Measurements from ENCODE around the gene PPIP5K1.

Gene PPIP5K1

DNA sequence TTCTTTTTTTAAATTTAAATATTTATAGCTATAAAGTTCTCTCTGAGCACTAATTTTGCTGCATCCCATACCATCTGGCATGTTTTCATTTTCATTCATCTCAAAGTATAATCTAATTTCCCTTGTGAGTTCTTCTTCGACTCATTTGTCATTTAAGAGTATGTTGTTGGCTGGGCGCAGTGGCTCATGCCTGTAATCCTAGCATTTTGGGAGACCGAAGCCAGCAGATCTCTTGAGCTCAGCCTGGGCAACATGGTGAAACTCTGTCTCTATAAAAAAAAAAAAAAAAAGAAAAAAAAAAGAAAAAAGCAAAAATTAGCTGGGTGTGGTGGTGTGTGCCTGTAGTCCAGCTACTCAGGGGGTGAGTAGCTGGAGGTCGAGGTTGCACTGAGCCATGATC, 37.8 kb downstream of the PPIP5K1 start:
- TF ChIP-seq YY1 (IDR thresholded peaks at IDR 0.05; ENCODE audit: low read depth) (no peak), TAF1 (IDR thresholded peaks at IDR 0.05; ENCODE audit: low read depth) (no peak), CREB1 (IDR thresholded peaks at IDR 0.05; ENCODE audit: low read depth) (no peak), TCF12 (IDR thresholded peaks at IDR 0.05; ENCODE audit: low read depth) (no peak), TEAD4 (IDR thresholded peaks at IDR 0.05) (no peak), NFIC (IDR thresholded peaks at IDR 0.05) (no peak), CEBPB (IDR thresholded peaks at IDR 0.05) (no peak), USF1 (IDR thresholded peaks at IDR 0.05) (no peak), EP300 (IDR thresholded peaks at IDR 0.05; ENCODE audit: borderline replicate concordance) (no peak), MAX (IDR thresholded peaks at IDR 0.05) (no peak)

- TF ChIP-seq USF1 (IDR thresholded peaks at IDR 0.05), result no peak
- TF ChIP-seq CEBPB (IDR thresholded peaks at IDR 0.05), result no peak
- no peak for TF ChIP-seq TAF1 (IDR thresholded peaks at IDR 0.05; ENCODE audit: low read depth)
- TF ChIP-seq RAD21 (IDR thresholded peaks at IDR 0.05; ENCODE audit: low read depth), result no peak
- no peak for TF ChIP-seq EGR1 (IDR thresholded peaks at IDR 0.05)
- no peak for TF ChIP-seq TCF12 (IDR thresholded peaks at IDR 0.05; ENCODE audit: low read depth)
- TF ChIP-seq TEAD4 (IDR thresholded peaks at IDR 0.05), result no peak
- no peak for TF ChIP-seq YY1 (IDR thresholded peaks at IDR 0.05; ENCODE audit: low read depth)
- no peak for TF ChIP-seq CREB1 (IDR thresholded peaks at IDR 0.05; ENCODE audit: low read depth)
- TF ChIP-seq NFIC (IDR thresholded peaks at IDR 0.05), result no peak
- TF ChIP-seq, protein P1, sequence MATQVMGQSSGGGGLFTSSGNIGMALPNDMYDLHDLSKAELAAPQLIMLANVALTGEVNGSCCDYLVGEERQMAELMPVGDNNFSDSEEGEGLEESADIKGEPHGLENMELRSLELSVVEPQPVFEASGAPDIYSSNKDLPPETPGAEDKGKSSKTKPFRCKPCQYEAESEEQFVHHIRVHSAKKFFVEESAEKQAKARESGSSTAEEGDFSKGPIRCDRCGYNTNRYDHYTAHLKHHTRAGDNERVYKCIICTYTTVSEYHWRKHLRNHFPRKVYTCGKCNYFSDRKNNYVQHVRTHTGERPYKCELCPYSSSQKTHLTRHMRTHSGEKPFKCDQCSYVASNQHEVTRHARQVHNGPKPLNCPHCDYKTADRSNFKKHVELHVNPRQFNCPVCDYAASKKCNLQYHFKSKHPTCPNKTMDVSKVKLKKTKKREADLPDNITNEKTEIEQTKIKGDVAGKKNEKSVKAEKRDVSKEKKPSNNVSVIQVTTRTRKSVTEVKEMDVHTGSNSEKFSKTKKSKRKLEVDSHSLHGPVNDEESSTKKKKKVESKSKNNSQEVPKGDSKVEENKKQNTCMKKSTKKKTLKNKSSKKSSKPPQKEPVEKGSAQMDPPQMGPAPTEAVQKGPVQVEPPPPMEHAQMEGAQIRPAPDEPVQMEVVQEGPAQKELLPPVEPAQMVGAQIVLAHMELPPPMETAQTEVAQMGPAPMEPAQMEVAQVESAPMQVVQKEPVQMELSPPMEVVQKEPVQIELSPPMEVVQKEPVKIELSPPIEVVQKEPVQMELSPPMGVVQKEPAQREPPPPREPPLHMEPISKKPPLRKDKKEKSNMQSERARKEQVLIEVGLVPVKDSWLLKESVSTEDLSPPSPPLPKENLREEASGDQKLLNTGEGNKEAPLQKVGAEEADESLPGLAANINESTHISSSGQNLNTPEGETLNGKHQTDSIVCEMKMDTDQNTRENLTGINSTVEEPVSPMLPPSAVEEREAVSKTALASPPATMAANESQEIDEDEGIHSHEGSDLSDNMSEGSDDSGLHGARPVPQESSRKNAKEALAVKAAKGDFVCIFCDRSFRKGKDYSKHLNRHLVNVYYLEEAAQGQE (IDR thresholded peaks at IDR 0.05; ENCODE audit: low read depth), result no peak
- TF ChIP-seq EP300 (IDR thresholded peaks at IDR 0.05; ENCODE audit: borderline replicate concordance), result no peak
- no peak for TF ChIP-seq FOXM1 (IDR thresholded peaks at IDR 0.05; ENCODE audit: borderline replicate concordance, low read depth)
- no peak for TF ChIP-seq ZBTB7A (IDR thresholded peaks at IDR 0.05; ENCODE audit: low read depth)
- no peak for TF ChIP-seq MAX (IDR thresholded peaks at IDR 0.05)
Observed at GRCh38 chr15:43550527-43551363, 39.3 kb downstream of the PPIP5K1 start.

DNA sequence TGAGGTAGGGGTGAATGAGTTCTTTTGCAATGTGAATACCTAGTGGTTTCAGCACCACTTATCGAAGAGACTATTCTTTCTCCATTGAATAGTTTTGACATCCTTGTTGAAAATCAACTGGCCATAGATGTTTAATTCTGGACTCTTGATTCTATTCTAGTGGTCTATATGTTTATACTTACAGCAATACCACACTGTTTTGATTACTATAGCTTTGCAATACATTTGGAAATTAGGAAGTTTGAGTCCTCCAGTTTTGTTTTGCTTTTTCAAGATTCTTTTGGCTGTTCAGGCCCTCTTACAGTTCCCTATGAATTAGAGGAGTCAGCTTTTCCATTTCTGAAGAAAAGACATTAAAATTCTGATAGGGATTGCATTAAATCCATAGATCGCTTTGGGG, 42.5 kb downstream of the PPIP5K1 start:
- TF ChIP-seq USF1 (IDR thresholded peaks at IDR 0.05) (no peak), NFIC (IDR thresholded peaks at IDR 0.05) (no peak), RAD21 (IDR thresholded peaks at IDR 0.05; ENCODE audit: low read depth) (no peak), FOXM1 (IDR thresholded peaks at IDR 0.05; ENCODE audit: borderline replicate concordance, low read depth) (no peak), EGR1 (IDR thresholded peaks at IDR 0.05) (no peak), EP300 (IDR thresholded peaks at IDR 0.05; ENCODE audit: borderline replicate concordance) (no peak), CEBPB (IDR thresholded peaks at IDR 0.05) (no peak), TCF12 (IDR thresholded peaks at IDR 0.05; ENCODE audit: low read depth) (no peak), TAF1 (IDR thresholded peaks at IDR 0.05; ENCODE audit: low read depth) (no peak), ZBTB7A (IDR thresholded peaks at IDR 0.05; ENCODE audit: low read depth) (no peak), CREB1 (IDR thresholded peaks at IDR 0.05; ENCODE audit: low read depth) (no peak), YY1 (IDR thresholded peaks at IDR 0.05; ENCODE audit: low read depth) (no peak), TEAD4 (IDR thresholded peaks at IDR 0.05) (no peak), MAX (IDR thresholded peaks at IDR 0.05) (no peak)
- TF ChIP-seq, protein P1 (IDR thresholded peaks at IDR 0.05; ENCODE audit: low read depth), result no peak

GRCh38 chr15:43545426-43545825, 44.6 kb downstream of the PPIP5K1 start:
- TF ChIP-seq TCF12 (IDR thresholded peaks at IDR 0.05; ENCODE audit: low read depth), result no peak
- TF ChIP-seq ZBTB7A (IDR thresholded peaks at IDR 0.05; ENCODE audit: low read depth), result no peak

DNA sequence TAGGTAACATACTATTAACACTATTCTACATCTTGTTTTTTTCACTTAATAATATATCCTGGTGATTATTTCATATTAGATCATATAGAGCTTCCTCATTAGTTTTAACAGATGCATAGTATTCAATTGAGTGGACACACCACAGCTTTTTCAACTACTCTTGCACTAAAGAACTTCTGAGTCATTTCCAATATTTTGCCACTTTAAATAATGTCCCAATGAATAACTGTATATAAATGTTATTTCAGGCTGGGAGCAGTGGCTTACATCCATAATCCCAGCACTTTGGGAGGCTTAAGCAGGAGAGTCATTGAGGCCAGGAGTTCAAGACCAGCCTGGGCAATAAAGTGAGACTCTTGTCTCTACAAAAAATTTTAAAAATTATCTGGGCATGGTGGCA, 45.7 kb downstream of the PPIP5K1 start:
- TF ChIP-seq RAD21 (IDR thresholded peaks at IDR 0.05; ENCODE audit: low read depth), result no peak
- TF ChIP-seq TCF12 (IDR thresholded peaks at IDR 0.05; ENCODE audit: low read depth), result no peak

Measured in Ishikawa (cell line).